Esophagus squamous epithelium (tissue), 5 donors: ENCODE measurements around the gene POLD4. TPM values are rescaled to one million over a fixed set of nuclear protein-coding genes. Genes with fewer than 3 reads are reported as not detected.
A peak's percentile ranks its signal among the peaks of the same experiment; 100 is the strongest.
"Not testable (repeated sequence)": the region's sequence is repeated elsewhere in the genome, so short reads cannot be mapped to it uniquely, and the experiment has no call there.

ENCODE experiments used
- DNase-seq: peaks from one replicate; lab custom pipeline; 2025; lab: John Stamatoyannopoulos, UW
- H3K27ac ChIP-seq, 4 donors: fragments of 200-600 bp; sonication (generic); one replicate each; pipeline ENCODE4 v1.5.1; 2016 to 2019; ENCODE audit warnings: mild to moderate bottlenecking in 1 of 4
- H3K27me3 ChIP-seq, 4 donors: fragments of 200-600 bp; sonication (generic); 1 replicate in 3 of 4; 2 replicates in 1 of 4; pipeline versions ENCODE4 v1.5.1 to v1.6.0; 2017 to 2021; ENCODE audit warnings: antibody characterized with exemption in 1 of 4
- H3K36me3 ChIP-seq, 3 donors: fragments of 200-600 bp; sonication (generic); one replicate each; pipeline ENCODE4 v1.5.1; 2016 to 2019
- H3K4me1 ChIP-seq, 3 donors: fragments of 200-600 bp; sonication (generic); one replicate each; pipeline ENCODE4 v1.5.1; 2017 to 2019
- H3K4me3 ChIP-seq, 4 donors: fragments of 200-600 bp; sonication (generic); 1 replicate in 3 of 4; 2 replicates in 1 of 4; pipeline ENCODE4 v1.5.1; 2016 to 2019; ENCODE audit warnings: mild to moderate bottlenecking in 2 of 4, moderate library complexity in 1 of 4
- H3K9me3 ChIP-seq, 3 donors: fragments of 200-600 bp; sonication (generic); one replicate each; pipeline ENCODE4 v1.5.1; 2016 to 2019
- POLR2A ChIP-seq, 4 donors: fragments of 450-650 bp; IDR thresholded peaks; one replicate each; pipeline ENCODE4 v1.6.1; 2017; ENCODE audit warnings: antibody characterized with exemption in 4 of 4, mild to moderate bottlenecking in 4 of 4, moderate library complexity in 3 of 4
- WGBS, 2 donors: methylation state at CpG; one replicate each; pipeline ENCODE4 v1.1.5; 2018; 5-methylcytosine and 5-hydroxymethylcytosine counted together
- intact Hi-C: fragments of 100-400 bp; cut with DNase I; formaldehyde crosslinking; loops from one replicate; pipeline ENCODE4 v1.15.0; 2022
- total RNA-seq, 4 donors: library from RNA; depleted of rRNA; stranded (reverse); fragments of >200 nt; gene quantifications; one replicate each; pipeline ENCODE4 v1.1.0, GENCODE V29; 2016
- TF ChIP-seq, protein P1 (sequence below), 6 experiments: fragments of 450-650 bp in 4 of 6; fragments of 200-600 bp in 2 of 6; sonication (generic) in 2 of 6; IDR thresholded peaks; one replicate each; pipeline ENCODE4 v1.5.1; 2016 to 2019; ENCODE audit warnings: antibody characterized with exemption in 6 of 6, mild to moderate bottlenecking in 4 of 6, moderate library complexity in 4 of 6
- donor health status: DM: yes; HTN: yes; CAD: no.

POLD4 gene
- total RNA-seq, 4 donors from 2014 or later = 62.6 to 113 (median 74.7) TPM

DNA sequence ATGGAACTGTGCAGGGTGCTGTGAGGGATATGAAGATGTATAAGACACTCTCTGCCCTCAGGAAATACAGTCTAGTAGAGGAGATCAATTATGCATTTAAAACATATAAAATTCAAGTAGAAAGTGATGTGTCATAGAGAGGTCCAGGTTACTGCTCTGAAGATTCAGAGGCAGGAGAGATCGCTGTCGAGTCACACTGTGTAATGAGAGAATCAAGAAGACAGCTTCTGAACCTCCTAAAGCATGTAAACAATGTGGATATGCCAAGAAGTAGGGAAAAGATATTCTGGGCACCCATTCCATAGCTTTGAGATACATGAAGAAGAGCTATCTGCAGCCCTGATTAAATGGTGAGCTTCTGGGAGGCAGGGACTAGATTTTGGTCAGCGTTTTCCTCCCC is 33.3 kb downstream of the POLD4 start:
- WGBS, 2 donors = 74 to 82% methylated on average over 3 of the region's 3 CpGs
- Histone ChIP-seq H3K27me3 (no peaks in the 10 kb centered on the region), H3K4me3 (no peak overlapping the region), H3K36me3 (peaks cover 0 to 27% (median 0%) of the 10 kb centered on the region in 3 donors), H3K4me1 (peaks cover 17 to 60% (median 20%) of the 10 kb centered on the region in 3 donors), H3K9me3 (no peaks in the 10 kb centered on the region), H3K27ac (no peak overlapping the region)
- TF ChIP-seq, protein P1, sequence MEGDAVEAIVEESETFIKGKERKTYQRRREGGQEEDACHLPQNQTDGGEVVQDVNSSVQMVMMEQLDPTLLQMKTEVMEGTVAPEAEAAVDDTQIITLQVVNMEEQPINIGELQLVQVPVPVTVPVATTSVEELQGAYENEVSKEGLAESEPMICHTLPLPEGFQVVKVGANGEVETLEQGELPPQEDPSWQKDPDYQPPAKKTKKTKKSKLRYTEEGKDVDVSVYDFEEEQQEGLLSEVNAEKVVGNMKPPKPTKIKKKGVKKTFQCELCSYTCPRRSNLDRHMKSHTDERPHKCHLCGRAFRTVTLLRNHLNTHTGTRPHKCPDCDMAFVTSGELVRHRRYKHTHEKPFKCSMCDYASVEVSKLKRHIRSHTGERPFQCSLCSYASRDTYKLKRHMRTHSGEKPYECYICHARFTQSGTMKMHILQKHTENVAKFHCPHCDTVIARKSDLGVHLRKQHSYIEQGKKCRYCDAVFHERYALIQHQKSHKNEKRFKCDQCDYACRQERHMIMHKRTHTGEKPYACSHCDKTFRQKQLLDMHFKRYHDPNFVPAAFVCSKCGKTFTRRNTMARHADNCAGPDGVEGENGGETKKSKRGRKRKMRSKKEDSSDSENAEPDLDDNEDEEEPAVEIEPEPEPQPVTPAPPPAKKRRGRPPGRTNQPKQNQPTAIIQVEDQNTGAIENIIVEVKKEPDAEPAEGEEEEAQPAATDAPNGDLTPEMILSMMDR (IDR thresholded peaks at IDR 0.05) = no peak
- no peak for TF ChIP-seq POLR2A (IDR thresholded peaks at IDR 0.05)
- intact Hi-C loops = no loop called here
- DNase-seq = no peak

DNA sequence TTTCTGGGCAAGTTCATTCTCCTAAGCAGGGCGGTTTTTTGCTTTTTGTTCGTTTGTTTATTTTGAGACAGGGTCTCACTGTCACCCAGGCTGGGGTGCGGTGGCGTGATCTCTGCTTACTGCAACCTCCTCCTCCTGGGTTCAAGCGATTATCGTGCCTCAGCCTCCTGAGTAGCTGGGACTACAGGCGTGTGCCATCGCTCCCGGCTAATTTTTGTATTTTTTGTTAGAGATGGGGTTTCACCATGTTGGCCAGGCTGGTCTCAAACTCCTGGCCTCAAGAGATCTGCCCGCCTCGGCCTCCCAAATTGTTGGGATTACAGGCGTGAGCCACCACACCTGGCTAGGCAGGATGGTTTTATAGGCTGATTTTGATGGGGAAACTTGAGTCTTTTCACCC is 34.5 kb downstream of the POLD4 start:
- Histone ChIP-seq H3K36me3 (peaks cover 0 to 27% (median 0%) of the 10 kb centered on the region in 3 donors), H3K4me3 (peak overlapping the region in 2 of 4 donors; percentile 83 to 86), H3K4me1 (peaks cover 22 to 69% (median 26%) of the 10 kb centered on the region in 3 donors)
- not testable (repeated sequence) for H3K9me3 ChIP-seq, H3K27ac ChIP-seq, H3K27me3 ChIP-seq, DNase-seq
- WGBS, 2 donors = 85 to 88% methylated on average over 9 of the region's 12 CpGs
- intact Hi-C loops = loop anchor here (5.0 to 10.0 kb wide), 2 partner anchors 52 to 264 kb away; partner anchors contain the start of genes GRK2 and RHOD

DNA sequence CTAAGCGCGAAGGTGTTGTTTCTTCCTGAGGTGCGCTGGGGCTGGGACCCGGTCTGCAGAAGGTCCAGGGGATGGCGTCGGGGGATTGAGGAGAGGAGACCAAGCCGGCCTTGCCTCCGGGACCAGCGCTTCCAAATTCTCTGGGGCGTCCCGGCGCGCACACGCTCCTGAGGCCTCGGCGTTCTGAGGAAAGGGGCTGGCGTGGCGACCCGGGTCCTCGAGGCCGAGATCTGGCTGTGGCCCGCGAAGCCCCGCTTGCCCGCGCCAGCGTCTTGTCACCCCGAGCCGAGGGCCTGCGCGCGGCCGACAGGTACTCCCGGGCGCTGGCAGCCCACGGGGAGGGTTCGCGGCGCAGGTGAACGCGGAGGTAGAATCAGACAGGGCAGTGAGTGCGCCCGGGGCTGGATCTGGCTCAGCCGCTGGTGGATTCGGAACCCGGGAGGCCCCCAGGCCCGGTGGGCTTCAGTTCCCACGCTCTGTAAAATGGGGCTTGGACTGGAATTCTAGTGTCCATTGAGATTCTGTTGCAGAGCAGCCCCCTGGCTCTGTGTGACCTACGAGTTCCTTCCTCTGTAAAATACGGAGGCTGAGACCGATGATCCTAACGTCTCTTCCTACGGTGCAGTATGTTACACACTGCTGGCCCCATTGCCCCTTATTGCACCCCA is 35.3 kb downstream of the POLD4 start:
- Histone ChIP-seq H3K27me3 (no peaks in the 10 kb centered on the region), H3K4me1 (peaks cover 27 to 73% (median 33%) of the 10 kb centered on the region in 3 donors), H3K27ac (peak overlapping the region; percentile 96 to 99 (median 98)), H3K4me3 (peak overlapping the region; percentile 77 to 86 (median 81)), H3K9me3 (no peaks in the 10 kb centered on the region), H3K36me3 (peaks cover 0 to 20% (median 0%) of the 10 kb centered on the region in 3 donors)
- WGBS, 2 donors = 0% methylated on average over 14 of the region's 53 CpGs; no CpG with 5 or more reads in 1 of the 2 donors
- intact Hi-C loops = loop anchor here (5.0 to 10.0 kb wide), 2 partner anchors 51 to 263 kb away; partner anchors contain the start of genes GRK2 and RHOD
- DNase-seq = no peak
- no peak for TF ChIP-seq POLR2A (IDR thresholded peaks at IDR 0.05)
- TF ChIP-seq, protein P1 (IDR thresholded peaks at IDR 0.05) = no peak

DNA sequence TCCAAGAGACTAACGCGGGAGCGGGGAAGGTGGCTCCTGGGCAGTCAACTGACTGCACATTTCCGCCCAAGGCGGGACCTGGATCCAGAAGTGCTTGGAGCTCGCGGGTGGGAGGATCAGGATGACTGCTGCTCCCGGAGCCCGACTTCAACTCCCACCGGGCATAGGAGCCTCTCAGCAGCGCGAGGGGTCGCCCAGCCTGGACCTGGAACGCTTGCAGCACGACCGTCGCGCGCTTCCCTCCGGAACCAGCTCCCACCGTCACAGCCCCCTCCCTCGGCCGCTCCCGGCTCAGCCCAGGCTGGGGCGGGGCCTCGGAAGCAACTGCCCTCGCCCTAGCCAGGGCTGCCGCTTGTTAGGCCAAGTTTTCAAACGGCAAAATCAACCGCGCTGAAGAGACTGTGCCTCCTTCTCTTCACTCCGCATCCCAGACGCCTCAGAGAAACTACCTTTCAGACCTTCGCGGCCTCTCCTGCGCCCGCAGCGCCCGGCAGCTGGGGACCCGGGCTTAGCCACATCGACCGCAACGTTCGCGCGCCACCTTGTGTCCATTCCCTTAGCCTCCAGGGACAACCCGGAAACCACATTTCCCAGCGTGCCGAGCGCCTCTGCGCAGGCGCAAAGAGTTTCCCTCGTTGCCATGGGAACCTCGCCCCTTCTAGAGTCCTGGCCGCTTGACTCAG is 36.0 kb downstream of the POLD4 start:
- Histone ChIP-seq H3K36me3 (peaks cover 0 to 13% (median 0%) of the 10 kb centered on the region in 3 donors), H3K27ac (peak overlapping the region; percentile 96 to 99 (median 98)), H3K27me3 (no peaks in the 10 kb centered on the region), H3K4me3 (peak overlapping the region; percentile 77 to 86 (median 81)), H3K9me3 (no peaks in the 10 kb centered on the region), H3K4me1 (peaks cover 32 to 80% (median 37%) of the 10 kb centered on the region in 3 donors)
- DNase-seq = peak; percentile 70
- intact Hi-C loops = loop anchor here (5.0 to 10.0 kb wide), 2 partner anchors 50 to 263 kb away; partner anchors contain the start of genes GRK2 and RHOD
- WGBS, 2 donors = 0 to 1% methylated on average over 21 to 29 of the region's 55 CpGs
- TF ChIP-seq POLR2A (IDR thresholded peaks at IDR 0.05) = peak in 3 of 4 donors; percentile 46 to 68 (median 67)
- TF ChIP-seq, protein P1 (IDR thresholded peaks at IDR 0.05) = peak; percentile 93 to 99 (median 99)

DNA sequence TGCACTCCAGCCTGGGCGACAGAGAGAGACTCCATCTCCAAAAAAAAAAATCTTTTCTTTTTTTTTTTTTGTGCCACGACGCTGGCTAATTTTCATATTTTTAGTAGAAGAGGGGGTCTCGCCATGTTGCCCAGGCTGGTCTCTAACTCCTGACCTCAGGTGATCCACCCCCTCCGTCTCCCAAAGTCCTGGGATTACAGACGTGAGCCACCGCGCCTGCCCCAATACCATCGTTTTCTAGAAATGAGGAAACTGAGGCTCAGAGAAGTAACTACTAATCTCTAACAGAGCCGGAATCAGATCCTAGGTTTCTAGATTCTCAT is 36.5 kb downstream of the POLD4 start:
- H3K4me1 ChIP-seq = peaks cover 37 to 85% (median 42%) of the 10 kb centered on the region in 3 donors
- no peak for TF ChIP-seq POLR2A (IDR thresholded peaks at IDR 0.05)
- TF ChIP-seq, protein P1 (IDR thresholded peaks at IDR 0.05) = no peak
- H3K36me3 ChIP-seq = peaks cover 0 to 8% (median 0%) of the 10 kb centered on the region in 3 donors
- no peaks in the 10 kb centered on the region for H3K27me3 ChIP-seq
- peak overlapping the region; percentile 96 to 99 (median 98) for H3K27ac ChIP-seq
- no peak for DNase-seq
- 0% methylated on average over 5 to 7 of the region's 10 CpGs for WGBS, 2 donors
- H3K9me3 ChIP-seq = no peaks in the 10 kb centered on the region
- intact Hi-C loops = loop anchor here (5.0 to 10.0 kb wide), 2 partner anchors 50 to 262 kb away; partner anchors contain the start of genes GRK2 and RHOD
- H3K4me3 ChIP-seq = peak overlapping the region; percentile 77 to 86 (median 81)
